MCF 10A (cell line): ENCODE data around the gene MARCHF6. TPM values are rescaled to one million over a fixed set of nuclear protein-coding genes. Genes with fewer than 3 reads are reported as not detected.

Source experiments
- BruUV-seq: library from RNA; stranded (reverse); fragments of 400-500 nt; replicated peaks from 2 replicates; lab custom pipeline; 2021; lab: Mats Ljungman, UMichigan
- CTCF ChIA-PET: fragments of 300-600 bp; sonication (Branson Sonifier 250); formaldehyde crosslinking; extraction: SDS; loops from one replicate; lab custom pipeline; 2021; ENCODE audit warnings: antibody characterized with exemption, inconsistent platforms; lab: Yijun Ruan, JAX
- POLR2A ChIA-PET: fragments of 300-600, 350-650 bp; sonication (Branson Sonifier 250); formaldehyde crosslinking; extraction: SDS; loops from one replicate; lab custom pipeline; 2020; ENCODE audit warnings: antibody characterized with exemption, inconsistent platforms; lab: Yijun Ruan, JAX
- DNase-seq: peaks from one replicate; pipeline ENCODE4 v3.0.0-alpha.2; 2018; ENCODE audit not compliant: unreplicated experiment
- H3K27ac Mint-ChIP-seq: one replicate; pipeline ENCODE4 v1.8.0; 2022; ENCODE audit warnings: mild to moderate bottlenecking, low read depth, mixed read lengths; ENCODE audit not compliant: unreplicated experiment
- H3K27me3 Mint-ChIP-seq: one replicate; pipeline ENCODE4 v1.8.0; 2022; ENCODE audit warnings: mixed read lengths; ENCODE audit not compliant: insufficient read depth, unreplicated experiment
- H3K36me3 Mint-ChIP-seq: one replicate; pipeline ENCODE4 v1.8.0; 2022; ENCODE audit warnings: mild to moderate bottlenecking, moderate library complexity, mixed read lengths; ENCODE audit not compliant: insufficient read depth, unreplicated experiment
- H3K4me1 Mint-ChIP-seq: one replicate; pipeline ENCODE4 v1.8.0; 2022; ENCODE audit warnings: mixed read lengths; ENCODE audit not compliant: insufficient read depth, unreplicated experiment
- H3K4me3 Mint-ChIP-seq: one replicate; pipeline ENCODE4 v1.8.0; 2022; ENCODE audit warnings: mild to moderate bottlenecking, moderate library complexity, mixed read lengths; ENCODE audit not compliant: unreplicated experiment
- H3K9me3 Mint-ChIP-seq: one replicate; pipeline ENCODE4 v1.8.0; 2022; ENCODE audit warnings: mixed read lengths; ENCODE audit not compliant: unreplicated experiment
- intact Hi-C: fragments of 100-400 bp; cut with micrococcal nuclease; formaldehyde crosslinking; loops from 2 replicates; pipeline ENCODE4 v1.14.1; 2022
- total RNA-seq: library from RNA; stranded (reverse); gene quantifications from 2 replicates; pipeline ENCODE4 v1.2.3, GENCODE V29; 2022
- TF ChIP-seq, protein P1 (sequence below): fragments of 200-600 bp; IDR thresholded peaks from one replicate; pipeline ENCODE4 v1.8.0; 2022; ENCODE audit warnings: antibody characterized with exemption, mild to moderate bottlenecking; ENCODE audit not compliant: unreplicated experiment

Gene MARCHF6
- total RNA-seq, 1 experiment from 2014 or later = 118 TPM

- no peaks in the 10 kb centered on the region for H3K9me3 Mint-ChIP-seq
- no peak overlapping the region for H3K4me3 Mint-ChIP-seq
- no peak for DNase-seq
- ChIA-PET CTCF (no interaction called here), POLR2A (interaction anchor here (1.1 to 1.6 kb wide), 3 partner anchors 12 to 45 kb away, joined by 3 to 4 read pairs (median 3); no protein-coding TSS in a partner anchor)
- TF ChIP-seq, protein P1, sequence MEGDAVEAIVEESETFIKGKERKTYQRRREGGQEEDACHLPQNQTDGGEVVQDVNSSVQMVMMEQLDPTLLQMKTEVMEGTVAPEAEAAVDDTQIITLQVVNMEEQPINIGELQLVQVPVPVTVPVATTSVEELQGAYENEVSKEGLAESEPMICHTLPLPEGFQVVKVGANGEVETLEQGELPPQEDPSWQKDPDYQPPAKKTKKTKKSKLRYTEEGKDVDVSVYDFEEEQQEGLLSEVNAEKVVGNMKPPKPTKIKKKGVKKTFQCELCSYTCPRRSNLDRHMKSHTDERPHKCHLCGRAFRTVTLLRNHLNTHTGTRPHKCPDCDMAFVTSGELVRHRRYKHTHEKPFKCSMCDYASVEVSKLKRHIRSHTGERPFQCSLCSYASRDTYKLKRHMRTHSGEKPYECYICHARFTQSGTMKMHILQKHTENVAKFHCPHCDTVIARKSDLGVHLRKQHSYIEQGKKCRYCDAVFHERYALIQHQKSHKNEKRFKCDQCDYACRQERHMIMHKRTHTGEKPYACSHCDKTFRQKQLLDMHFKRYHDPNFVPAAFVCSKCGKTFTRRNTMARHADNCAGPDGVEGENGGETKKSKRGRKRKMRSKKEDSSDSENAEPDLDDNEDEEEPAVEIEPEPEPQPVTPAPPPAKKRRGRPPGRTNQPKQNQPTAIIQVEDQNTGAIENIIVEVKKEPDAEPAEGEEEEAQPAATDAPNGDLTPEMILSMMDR = no peak
- no peaks in the 10 kb centered on the region for H3K27me3 Mint-ChIP-seq
- intact Hi-C loops = loop anchor here (5.0 kb wide), 1 partner anchor 43 kb away; no protein-coding TSS in a partner anchor
- BruUV-seq = no TSS peak
- H3K4me1 Mint-ChIP-seq = no peaks in the 10 kb centered on the region
- peaks cover 80% of the 10 kb centered on the region for H3K36me3 Mint-ChIP-seq
- no peak overlapping the region for H3K27ac Mint-ChIP-seq
These were observed 46.3 kb downstream of the MARCHF6 start for GRCh38 chr5:10399839-10400238.

- Mint-ChIP-seq H3K27me3 (no peaks in the 10 kb centered on the region), H3K9me3 (no peaks in the 10 kb centered on the region), H3K27ac (no peak overlapping the region), H3K4me3 (no peak overlapping the region), H3K36me3 (peaks cover 74% of the 10 kb centered on the region), H3K4me1 (no peaks in the 10 kb centered on the region)
- TF ChIP-seq, protein P1 = no peak
- ChIA-PET CTCF (no interaction called here), POLR2A (interaction anchor here (1.2 kb wide), 1 partner anchor 15 kb away, joined by 4 read pairs; no protein-coding TSS in a partner anchor)
- DNase-seq = no peak
- intact Hi-C loops = loop anchor here (5.0 kb wide), 1 partner anchor 43 kb away; no protein-coding TSS in a partner anchor
- no TSS peak for BruUV-seq
These were observed 46.9 kb downstream of the MARCHF6 start for GRCh38 chr5:10400411-10400810.

DNA sequence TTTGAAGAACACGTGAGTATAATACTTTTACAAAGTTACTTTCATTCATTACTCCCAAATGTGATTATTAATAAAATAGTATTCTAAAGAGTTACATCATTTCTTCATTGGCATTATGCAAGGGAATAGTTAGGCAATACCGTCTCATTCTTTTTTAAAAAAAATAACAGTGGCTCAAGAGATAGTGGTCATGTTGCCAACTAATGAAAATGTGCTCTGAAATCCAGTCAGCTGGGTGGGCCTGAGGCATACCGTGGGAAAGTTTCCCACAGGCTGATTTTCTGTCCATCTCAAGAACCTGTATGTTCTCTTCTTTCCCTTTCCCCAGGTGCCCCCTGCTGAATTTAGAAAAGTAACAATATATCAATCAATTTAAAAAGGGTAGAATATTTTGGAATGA, 47.3 kb downstream of the MARCHF6 start:
- DNase-seq = peak; percentile 76
- no peaks in the 10 kb centered on the region for H3K4me1 Mint-ChIP-seq
- peaks cover 71% of the 10 kb centered on the region for H3K36me3 Mint-ChIP-seq
- POLR2A ChIA-PET = no interaction called here
- intact Hi-C loops = loop anchor here (1.0 to 5.0 kb wide), 2 partner anchors 44 to 117 kb away; no protein-coding TSS in a partner anchor
- CTCF ChIA-PET = no interaction called here
- no peaks in the 10 kb centered on the region for H3K9me3 Mint-ChIP-seq
- H3K27ac Mint-ChIP-seq = peak overlapping the region; percentile 19
- TF ChIP-seq, protein P1 = no peak
- no peak overlapping the region for H3K4me3 Mint-ChIP-seq
- no TSS peak for BruUV-seq
- no peaks in the 10 kb centered on the region for H3K27me3 Mint-ChIP-seq

DNA sequence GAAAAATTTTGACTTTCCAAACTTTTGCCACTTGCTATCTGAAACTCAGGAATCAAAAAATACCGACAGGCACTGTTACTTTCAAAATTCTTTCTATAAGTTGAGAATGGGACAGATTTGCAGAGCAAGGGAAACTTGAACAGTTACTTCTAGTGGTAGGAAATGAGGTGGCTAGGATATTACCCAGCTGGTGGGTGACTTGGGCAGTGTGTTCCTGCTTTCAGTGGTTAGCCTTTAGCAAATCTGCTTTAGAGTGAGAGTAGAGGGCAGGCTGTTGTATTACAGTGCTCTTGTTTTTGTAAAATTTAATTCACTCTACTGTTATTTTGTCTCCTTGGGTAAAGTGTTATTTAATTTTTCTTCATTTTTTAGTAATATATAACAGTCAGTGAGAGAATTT, 48.0 kb downstream of the MARCHF6 start:
- ChIA-PET POLR2A (interaction anchor here (0.6 kb wide), 1 partner anchor 45 kb away, joined by 3 read pairs; no protein-coding TSS in a partner anchor), CTCF (no interaction called here)
- no TSS peak for BruUV-seq
- Mint-ChIP-seq H3K4me1 (no peaks in the 10 kb centered on the region), H3K4me3 (no peak overlapping the region), H3K36me3 (peaks cover 71% of the 10 kb centered on the region), H3K27ac (peak overlapping the region; percentile 19), H3K27me3 (no peaks in the 10 kb centered on the region), H3K9me3 (no peaks in the 10 kb centered on the region)
- TF ChIP-seq, protein P1 = no peak
- no peak for DNase-seq
- intact Hi-C loops = loop anchor here (1.0 to 5.0 kb wide), 2 partner anchors 44 to 117 kb away; no protein-coding TSS in a partner anchor

Other genes with a start within 250 kb of the MARCHF6 start
- gene ATPSCKMT, start 103.8 kb upstream of the MARCHF6 start, total RNA-seq = 14.4 and 15.2 TPM in 2 replicates
- gene CCT5, start 103.4 kb upstream of the MARCHF6 start, total RNA-seq = 220 and 322 TPM in 2 replicates
- 17.6 and 24.9 TPM in 2 replicates for gene CMBL, start 45.8 kb upstream of the MARCHF6 start, total RNA-seq
- 0.82 TPM in 1 of 2 replicates, not detected in the other for gene ROPN1L, start 88.2 kb downstream of the MARCHF6 start, total RNA-seq
- 3.1 TPM in 2 replicates for gene ANKRD33B, start 210.4 kb downstream of the MARCHF6 start, total RNA-seq